Hematopoietic multipotent progenitor cell treated with erythropoietin and hydrocortisone succinate and interleukin-3 and kit ligand, for 8 days (in vitro differentiated cells): Measurements from ENCODE around the gene OCLN.
"Not testable (repeated sequence)": the region's sequence is repeated elsewhere in the genome, so short reads cannot be mapped to it uniquely, and the experiment has no call there.

Experiments used
- DNase-seq: peaks from one replicate; pipeline ENCODE4 v3.0.0-alpha.2; 2015

The OCLN gene

GRCh38 chr5:69491838-69492390 lies 676 bp upstream of the OCLN start:
- DNase-seq = no peak

- no peak for DNase-seq
Observed at GRCh38 chr5:69492923-69493395, 369 bp downstream of the OCLN start.

DNA sequence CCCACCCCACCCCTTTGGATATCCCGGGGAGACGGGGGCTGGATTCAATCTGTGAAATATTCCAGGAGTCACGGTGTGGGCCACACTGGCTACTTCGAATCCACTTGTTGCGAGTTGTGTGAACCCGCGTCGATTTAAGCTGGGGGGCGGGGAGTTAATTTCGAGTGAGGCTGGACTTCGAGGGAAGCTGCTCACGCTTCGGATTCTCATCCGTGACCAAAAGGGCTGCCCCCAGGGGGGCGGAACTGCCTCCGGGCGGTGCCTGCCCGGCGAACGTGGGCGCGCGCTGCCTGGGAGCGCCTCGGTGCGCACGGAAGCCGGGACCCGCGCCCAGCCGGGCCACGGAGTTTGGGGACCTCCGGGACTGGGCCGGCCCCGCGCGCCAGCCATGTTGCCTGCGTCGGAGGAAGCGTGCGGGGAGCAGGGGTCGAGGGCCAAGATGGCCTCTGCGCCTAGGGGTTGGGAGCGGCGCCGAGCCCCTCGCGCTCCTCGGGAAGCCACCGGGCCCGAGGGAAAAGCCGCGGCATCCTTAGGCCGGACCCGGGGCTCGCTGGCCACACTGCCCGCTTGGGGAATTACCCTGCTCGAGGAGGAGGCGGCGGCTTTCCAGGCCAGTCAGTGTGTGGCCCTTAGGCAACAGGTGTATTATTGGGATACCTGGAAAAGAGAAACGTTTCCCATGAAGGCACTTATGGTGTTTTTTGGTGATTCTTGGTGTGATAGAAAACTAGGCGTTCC lies 975 bp downstream of the OCLN start:
- peak; percentile 16 for DNase-seq

DNA sequence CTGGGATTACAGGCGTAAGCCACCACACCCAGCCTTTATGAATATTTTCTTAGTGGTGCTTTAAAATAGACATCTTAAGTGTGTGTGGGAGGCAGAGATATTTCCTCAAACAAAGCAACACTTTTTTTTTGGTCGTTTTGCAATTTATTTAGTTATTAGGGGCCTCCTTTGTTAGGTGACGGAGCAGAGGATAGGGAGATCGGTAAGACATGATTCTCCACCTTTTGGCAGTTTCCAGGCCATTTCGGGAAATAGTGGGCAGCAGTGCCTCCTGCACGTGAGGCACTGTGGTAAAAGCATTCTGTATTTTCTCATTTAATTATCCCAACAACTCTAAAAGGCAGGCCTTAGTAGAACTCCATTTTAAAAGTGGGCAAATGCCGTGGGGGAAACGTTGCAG lies 1.9 kb downstream of the OCLN start:
- no peak for DNase-seq

GRCh38 chr5:69497006-69497520 lies 4.5 kb downstream of the OCLN start:
- DNase-seq = no peak

DNA sequence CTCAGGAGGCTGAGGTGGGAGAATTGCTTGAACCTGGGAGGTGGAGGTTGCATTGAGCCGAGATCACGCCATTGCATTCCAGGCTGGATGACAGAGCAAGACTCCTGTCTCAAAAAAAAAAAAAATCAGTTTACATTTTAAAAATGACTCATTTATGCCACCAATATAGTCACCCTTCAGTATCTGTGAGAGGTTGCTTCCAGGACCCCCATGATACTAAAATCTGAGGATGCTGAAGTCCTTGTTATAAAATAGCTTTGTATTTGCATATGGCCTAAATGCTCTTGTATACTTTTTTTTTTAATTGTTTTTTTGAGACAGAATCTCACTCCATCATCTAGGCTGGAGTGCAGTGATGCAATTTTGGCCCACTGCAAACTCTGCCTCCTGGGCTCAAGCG lies 5.8 kb downstream of the OCLN start:
- no peak for DNase-seq

GRCh38 chr5:69502367-69502766 lies 9.8 kb downstream of the OCLN start:
- DNase-seq = no peak

DNA sequence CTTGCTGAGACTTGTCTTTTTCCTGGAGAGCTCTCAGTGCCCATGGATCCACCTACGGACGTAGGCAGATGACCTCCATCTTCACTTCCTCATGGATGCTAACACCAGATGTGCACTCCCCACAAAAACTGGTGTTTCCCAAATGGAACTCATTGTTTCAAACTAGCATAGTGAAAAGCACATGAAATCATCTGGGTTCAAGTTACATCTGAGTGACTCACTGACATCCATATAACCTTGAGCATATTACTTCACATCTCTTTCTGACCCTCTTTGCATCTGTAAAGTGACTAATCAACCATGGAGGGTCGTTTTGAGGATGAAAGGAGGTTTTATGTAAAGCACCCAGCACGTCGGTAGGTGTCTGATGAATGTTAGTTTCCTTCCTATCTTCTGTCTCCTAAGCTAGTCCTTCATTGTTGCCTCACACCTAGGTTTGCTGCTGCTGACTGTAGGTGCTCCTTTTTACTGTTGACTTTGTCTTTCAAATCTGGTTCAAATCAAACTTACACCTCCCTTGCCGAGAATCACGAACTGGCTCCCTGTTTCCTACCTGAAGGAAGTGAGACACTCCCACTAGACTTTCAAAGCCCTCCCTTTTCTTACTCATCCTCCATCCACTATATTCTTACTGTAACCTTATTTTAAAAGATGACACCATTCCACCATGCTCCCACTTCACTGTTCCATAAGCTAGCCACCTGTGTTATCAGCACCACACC lies 10.3 kb downstream of the OCLN start:
- no peak for DNase-seq

DNA sequence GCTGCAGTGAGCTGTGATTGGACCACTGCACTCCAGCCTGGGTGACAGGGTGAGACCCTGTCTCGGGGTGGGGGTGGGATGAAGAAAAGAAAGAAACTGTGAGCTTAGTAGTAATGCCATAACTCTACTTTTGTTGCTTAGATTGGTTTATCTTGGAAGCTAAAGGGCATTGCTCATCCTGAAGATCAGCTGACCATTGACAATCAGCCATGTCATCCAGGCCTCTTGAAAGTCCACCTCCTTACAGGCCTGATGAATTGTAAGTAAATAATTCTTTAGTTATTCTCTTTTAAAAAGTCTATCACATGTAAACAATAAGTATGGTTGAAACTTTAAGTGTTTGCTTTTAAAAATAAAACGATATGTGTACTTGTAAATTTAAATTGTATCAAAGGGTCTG lies 11.4 kb downstream of the OCLN start:
- no peak for DNase-seq

GRCh38 chr5:69505306-69505705 lies 12.7 kb downstream of the OCLN start:
- DNase-seq = no peak

DNA sequence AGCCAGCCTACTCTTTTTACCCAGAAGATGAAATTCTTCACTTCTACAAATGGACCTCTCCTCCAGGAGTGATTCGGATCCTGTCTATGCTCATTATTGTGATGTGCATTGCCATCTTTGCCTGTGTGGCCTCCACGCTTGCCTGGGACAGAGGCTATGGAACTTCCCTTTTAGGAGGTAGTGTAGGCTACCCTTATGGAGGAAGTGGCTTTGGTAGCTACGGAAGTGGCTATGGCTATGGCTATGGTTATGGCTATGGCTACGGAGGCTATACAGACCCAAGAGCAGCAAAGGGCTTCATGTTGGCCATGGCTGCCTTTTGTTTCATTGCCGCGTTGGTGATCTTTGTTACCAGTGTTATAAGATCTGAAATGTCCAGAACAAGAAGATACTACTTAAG lies 16.6 kb downstream of the OCLN start:
- no peak for DNase-seq

GRCh38 chr5:69510694-69511093 lies 18.1 kb downstream of the OCLN start:
- DNase-seq = no peak

GRCh38 chr5:69512740-69513260 lies 20.2 kb downstream of the OCLN start:
- no peak for DNase-seq

GRCh38 chr5:69515570-69515969 lies 23.0 kb downstream of the OCLN start:
- not testable (repeated sequence) for DNase-seq

DNA sequence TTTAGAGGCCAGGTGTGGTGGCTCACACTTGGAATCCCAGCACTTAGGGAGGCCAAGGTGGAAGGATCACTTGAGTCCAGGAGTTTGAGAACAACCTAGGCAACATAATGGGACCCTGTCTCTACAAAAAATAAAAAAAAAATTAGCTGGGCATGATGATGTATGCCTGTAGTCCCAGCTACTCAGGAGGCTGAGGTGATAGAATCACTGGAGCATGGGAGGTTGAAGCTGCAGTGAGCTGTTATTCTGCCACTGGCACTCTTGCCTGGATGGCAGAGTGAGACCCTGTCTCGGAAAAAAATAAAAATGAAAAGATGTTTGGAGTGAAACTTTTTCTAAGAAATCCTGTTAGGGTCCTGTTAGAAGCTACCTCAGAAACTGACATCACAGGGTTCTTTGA lies 24.2 kb downstream of the OCLN start:
- DNase-seq = no peak

DNA sequence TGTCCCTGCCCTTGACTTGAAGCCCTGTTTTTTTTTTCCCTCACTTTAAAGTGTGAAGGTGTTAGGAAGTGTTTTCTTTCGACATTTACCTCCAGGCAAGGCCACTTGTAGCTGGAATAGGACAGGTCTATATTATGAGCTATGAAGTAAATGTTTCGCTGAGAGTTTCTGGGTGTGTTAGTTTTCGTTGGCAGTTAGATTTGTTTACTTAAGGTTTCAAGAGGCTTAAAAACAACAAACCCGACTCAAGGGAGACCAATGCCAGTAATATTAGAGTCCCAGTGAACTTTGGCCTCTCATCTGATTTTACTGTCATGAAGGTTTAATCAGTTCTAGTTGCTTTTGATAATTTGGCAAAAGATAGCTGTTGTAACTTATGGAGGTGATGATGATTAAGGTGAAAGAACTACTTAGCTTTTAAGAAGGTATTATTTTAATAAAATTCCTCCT lies 25.2 kb downstream of the OCLN start:
- DNase-seq = no peak

DNA sequence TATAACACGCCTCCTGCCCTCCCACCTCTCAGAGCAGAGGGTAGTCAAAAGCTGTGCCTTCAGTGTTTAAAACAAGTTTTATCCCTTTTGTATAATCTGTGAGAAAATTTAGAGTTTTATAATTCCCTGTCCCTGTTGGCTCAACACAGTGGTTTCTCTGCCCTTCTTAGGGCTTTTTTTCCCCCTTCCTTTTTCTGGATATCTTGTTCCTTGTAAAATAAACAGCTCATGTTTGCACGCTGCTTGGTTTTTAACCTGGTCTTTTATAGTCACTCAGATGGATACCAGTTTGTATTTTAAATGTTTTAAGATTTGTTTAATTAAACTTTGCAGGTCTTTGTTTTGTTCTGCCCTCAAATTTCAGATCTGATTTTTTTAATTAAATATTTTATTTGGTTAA lies 26.7 kb downstream of the OCLN start:
- DNase-seq = no peak

- DNase-seq = no peak
Observed at GRCh38 chr5:69522035-69522434, 29.4 kb downstream of the OCLN start.

- no peak for DNase-seq
Observed at GRCh38 chr5:69525490-69525889, 32.9 kb downstream of the OCLN start.

DNA sequence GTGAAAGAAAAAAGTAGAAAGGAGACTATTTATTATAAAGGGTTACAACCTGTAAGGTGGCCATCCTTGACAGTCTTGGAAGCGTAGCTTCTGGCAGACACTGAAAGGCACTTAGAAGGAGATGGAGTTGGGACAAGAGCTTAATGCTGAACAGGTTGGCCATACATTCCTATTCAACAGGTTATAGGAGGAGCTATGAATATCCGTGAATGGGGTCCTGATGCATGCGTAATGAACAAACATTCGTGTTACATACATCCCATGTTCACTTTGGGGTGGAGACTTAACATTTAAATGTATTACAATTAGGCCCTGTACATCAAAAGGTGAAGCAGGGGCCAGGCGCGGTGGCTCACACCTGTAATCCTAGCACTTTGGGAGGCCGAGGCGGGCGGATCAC lies 34.1 kb downstream of the OCLN start:
- DNase-seq = no peak

- no peak for DNase-seq
Observed at GRCh38 chr5:69527128-69527770, 34.7 kb downstream of the OCLN start.

GRCh38 chr5:69528035-69528434 lies 35.4 kb downstream of the OCLN start:
- DNase-seq = no peak

GRCh38 chr5:69528609-69529008 lies 36.0 kb downstream of the OCLN start:
- no peak for DNase-seq
